COLO829 (cell line): ENCODE results near the gene ANKRD13B.

Experiments
- DNase-seq: peaks from one replicate; pipeline ENCODE4 v3.0.0; 2012; ENCODE audit warnings: low spot score

The ANKRD13B gene

DNA sequence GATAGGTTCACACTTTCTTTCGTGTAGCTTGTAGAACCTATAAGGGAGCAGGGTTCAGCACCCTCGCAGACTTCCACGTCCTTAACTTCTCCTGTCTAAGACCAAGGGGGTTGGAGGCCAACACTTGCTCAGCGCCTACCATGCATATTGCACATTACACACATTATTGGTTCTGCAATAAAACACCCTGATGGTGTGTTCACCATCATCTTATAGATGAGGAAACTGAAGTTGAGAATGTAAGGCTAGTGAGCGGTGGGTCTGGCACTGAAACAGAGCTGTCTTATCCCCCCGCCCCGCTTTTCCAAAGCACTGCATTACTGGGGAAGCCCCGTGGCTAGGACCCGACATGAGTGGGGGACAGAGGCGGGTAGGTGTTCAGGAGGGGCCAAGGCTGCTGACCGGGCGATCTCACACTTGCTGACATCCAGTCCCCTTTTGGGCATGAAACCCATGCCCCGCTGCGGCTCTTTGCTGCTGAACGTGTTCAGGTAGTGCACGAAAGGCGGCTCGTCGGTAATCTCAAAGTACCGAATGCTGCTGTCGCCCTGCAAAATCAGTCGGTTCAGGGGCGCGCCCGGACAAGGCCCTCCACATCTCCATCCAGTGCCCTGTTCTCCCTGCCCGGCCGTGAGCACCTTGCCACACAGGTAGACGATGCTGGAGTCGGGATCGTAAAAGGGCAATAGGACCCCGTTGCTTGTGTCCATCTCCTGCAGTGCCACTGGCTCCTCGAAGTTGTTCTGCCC, 23.5 kb downstream of the ANKRD13B start:
- DNase-seq: no peak

GRCh38 chr17:29617125-29617480, 24.2 kb downstream of the ANKRD13B start:
- peak; percentile 61 for DNase-seq

DNA sequence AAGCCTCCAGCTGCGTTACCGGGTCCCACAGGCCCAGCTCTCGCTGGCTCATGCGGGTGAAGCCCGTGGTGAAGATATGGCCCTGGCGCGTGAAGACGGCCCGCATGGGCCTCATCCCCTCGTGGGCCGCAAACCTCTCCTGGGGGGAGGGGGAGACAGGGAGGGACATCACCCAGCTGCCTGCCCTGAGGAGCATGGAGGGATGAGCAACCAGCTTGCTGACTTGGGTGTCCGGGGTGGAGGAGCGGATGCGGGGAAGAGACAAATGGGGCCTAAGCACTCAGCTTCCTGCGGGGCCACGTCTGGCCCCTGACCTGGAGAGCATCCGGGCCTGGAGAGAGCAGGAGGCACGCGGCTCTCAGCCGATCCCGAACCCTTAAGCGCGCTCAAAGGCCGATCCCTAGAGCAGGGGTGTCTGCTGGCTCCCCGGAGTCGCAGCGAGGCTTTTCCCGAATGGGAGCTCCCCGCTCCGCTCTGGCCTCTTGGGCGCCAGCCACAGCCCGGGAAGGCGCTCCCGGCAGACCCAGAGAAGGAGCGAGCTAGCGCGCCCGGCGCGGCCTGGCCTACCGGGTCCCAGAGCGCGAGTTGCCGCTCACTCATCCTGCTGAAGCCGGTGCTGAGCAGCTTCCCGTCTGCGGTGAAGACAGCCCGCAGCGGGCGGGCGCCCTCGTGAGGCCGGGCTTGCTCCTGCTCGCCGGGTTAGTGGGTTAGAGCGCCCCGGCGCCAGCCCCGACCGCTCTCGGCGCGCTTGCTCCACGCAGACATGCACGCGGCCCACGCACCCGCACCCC, 24.7 kb downstream of the ANKRD13B start:
- DNase-seq: peak; percentile 61

DNA sequence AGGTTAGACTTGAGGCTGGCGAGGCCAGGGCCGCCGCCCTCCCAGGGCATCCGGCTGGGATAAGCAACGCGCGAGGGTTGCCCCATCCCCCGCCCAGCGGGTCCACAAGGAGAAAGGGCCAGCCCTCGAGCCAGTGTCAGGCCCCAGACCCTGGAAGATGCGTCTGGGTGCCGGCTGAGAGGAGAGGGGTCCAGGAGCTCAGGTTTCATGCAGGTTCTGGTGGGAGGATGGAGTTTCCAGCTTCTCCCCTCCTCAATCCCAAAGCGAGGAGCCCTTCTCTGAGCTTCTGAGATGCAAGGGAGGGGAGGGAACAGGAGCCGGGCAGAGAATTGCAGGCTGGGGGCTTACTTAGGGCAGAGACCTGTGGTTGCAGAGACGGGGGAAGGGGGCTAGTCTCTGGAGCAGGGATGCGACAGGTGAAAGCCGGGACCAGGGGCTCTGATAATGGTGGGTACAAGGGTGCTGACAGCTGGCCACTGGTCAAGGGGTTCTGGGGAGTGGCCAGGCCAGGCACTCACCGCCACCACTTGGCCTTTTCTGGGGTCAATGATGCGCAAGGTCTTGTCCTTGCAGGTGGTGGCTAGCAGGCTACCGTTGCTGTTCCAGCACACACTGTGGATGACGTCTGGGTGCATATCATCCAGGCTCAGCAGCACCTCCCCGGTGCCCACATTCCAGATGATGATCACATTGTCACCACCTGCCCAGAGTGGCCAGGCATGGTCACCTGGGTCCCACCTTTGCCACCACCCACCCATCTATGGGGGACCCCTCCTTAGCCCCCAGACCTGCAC, 25.5 kb downstream of the ANKRD13B start:
- DNase-seq: no peak

DNA sequence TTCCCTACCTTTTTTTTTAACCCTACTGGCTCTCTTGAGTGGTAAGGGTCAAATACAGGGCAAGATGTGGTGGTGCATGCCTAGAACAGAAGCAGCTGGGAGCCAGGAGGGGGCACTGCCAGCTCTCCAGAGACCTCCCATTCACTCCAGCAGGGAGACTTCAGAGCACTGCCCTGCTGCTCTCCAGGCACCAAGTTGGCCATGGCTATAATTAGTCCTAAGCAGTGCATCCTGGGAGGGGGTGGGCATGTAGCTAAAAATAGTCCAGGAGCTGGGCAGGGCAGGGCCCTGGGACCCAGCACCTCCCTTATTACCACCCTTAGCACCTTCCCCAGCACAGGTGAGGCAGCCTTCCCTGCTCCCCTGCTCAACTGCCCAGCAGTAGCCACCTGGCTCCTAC, 26.3 kb downstream of the ANKRD13B start:
- peak; percentile 68 for DNase-seq

- no peak for DNase-seq
These were observed 27.3 kb downstream of the ANKRD13B start for GRCh38 chr17:29620271-29620670.

DNA sequence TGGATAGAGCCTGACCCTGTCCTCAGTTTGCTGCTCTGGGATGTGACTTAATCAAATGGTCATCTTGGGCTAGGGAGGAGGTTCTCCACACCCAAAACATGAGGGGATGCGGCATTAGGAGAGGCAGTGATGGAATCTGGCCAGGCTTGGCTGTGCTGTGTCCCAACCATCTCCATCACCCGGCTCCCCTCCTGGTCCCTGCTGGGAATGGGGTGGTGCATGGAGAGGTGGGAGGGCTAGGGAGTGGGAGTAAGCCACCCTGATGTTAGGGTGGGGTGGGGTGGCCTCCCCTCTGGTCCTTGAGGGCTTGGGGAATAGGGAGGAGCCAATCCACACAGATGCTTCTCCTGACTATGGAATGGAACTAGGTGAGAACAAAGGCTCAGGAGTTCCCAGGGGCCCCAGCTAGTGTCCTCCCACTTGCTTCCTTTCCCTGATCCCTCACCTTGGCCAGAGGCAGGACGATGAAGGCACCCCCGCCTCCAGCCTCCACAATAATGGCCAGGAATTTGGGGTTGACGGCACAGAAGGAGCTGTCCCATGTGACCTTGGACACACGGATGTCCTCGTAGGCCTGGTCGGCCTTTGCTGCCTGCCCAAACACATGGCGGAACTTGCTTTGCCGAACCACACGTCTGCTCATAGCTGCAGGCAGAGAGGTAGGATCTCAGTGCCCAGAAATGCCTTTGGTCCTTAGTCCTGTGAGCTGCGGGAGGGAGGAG, 28.0 kb downstream of the ANKRD13B start:
- no peak for DNase-seq

DNA sequence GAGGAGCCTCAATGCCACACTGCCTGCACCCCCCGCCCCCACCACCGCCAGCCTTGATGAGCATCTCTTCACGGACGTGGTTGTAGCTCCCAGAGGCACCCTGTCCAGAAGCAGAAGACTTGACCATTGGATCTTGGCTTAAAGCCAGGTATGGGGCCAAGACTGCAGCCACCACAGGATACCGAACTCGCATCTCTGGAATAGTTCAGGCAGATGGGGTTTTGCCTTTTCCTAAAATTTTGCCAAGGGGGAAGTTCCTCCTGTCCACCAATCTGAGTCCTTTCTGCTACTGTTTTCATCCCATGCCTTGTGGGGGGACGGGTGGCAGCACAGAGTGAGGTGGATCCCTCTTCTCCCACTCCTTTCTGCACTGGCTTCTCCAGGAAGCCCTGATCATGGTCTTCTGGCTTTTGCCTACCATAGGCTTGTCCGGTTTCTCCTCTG, 28.8 kb downstream of the ANKRD13B start:
- DNase-seq: no peak

DNA sequence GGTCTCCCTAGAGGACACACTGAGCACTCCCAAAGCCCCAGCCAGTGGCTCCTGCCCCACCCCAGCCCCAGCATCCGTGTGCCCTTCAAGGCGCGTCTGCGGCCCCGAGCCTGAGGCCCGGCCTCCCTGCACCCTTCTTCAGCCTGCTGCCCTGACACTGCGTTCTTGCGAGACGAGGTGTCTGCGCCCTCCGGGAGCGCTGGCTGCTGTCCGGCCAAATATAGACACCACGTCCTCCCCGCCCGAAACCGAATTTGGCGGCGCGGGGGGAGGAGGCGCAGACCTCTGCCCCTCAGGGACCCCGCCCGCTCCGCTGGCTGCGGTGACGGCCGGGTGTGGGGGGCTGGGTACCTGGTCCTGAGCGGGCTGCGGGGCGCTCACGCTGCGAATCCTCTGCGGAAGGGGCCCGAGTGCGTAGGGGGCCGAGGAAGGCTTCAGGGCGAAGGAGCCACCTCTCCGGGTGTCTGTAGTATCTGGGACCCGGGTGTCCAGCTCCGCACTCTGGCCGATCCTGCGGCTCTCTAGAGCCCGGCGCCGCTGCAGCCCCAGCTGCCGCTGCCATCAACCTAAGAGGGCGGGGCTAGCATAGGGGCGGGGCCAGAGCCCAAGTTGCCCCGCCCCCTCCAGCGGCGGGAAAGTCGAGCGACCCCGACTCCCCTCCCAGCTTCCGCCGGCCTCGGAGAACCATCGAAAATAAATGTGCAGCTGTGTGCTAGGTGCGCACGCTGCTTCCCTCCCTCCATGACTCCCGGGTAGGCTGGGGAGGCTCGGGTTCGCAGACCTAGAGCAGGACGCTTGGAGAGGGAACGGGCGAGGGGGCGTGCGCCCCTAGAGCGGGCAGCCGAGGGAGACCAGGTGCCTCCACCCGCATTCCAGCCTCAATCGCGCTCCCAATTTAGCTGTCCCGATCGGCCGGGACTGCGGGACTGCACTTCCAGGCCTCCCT, 29.7 kb downstream of the ANKRD13B start, which contains the start of gene CORO6:
TSS of gene CORO6 (minus strand) at position 576 of the 946 bp plus-strand sequence. CDS start 1,491 bp downstream, outside the sequence.
- no peak for DNase-seq

DNA sequence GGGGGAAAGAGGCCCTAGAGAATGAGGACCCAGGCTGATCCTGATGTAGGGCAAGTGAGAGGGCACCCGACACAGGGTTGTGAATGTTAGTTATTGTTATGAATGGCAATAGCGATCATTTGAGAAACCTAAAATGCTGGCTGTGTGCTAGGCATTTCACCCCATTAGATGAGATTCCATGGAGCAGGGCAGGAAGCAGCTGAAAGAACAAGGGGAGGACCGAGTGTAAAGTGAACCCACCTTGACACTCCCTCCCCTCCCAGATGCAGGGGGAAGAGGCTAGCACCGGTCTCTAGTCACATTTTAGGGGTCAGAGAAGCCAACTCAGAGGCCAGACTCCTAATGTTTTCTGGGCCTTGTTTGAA, 30.3 kb downstream of the ANKRD13B start:
- no peak for DNase-seq

DNA sequence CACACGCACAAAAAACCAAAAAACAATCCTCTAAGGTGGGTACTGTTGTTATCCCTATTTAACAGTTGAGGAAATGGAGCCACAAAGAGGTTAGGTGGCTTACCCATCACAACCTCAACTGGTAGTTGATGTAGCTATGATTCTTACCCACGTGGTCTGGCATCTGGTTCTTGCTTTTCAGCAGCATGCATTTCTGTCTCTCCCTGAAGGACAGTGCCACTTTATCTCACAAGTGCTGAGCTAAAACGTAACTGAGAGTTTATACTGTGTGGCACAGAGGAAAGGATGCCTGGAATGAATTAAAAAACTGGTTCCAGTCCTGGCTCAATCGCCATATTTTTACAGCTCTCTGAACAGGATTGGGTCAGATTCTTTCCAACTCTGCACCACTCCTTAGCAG, 31.7 kb downstream of the ANKRD13B start:
- no peak for DNase-seq

- DNase-seq: no peak
These were observed 32.3 kb downstream of the ANKRD13B start for GRCh38 chr17:29625037-29625750.

GRCh38 chr17:29627951-29628350, 35.0 kb downstream of the ANKRD13B start:
- DNase-seq: no peak

GRCh38 chr17:29628644-29629043, 35.7 kb downstream of the ANKRD13B start:
- DNase-seq: no peak

- DNase-seq: no peak
These were observed 36.9 kb downstream of the ANKRD13B start for GRCh38 chr17:29629839-29630238.

DNA sequence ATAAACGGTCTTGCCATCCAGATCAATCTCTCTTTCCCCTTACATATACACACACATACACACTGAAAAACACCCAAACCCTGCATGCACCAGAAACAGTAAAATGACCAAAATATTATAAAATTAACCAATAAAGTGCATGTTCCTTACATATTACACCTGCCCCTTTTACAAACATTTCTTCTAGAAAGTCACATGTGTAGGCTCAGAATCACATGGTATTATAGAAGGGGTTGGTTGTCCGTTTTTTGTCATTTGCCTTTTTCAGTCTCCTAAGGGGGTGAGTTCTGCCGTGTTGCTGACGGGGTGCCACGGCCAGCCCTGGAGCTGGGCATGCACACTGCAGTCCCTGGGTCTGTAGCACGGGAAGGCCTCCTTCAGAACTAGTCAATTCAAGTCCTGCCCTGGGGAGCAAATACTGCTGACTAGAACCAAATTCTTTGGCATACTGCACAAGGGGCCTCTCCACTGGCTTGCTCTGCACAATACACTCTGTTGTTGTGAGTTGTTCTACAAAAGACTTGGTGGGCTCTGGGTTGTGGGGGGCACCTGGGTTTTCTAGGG, 37.8 kb downstream of the ANKRD13B start:
- no peak for DNase-seq

- DNase-seq: no peak
These were observed 41.0 kb downstream of the ANKRD13B start for GRCh38 chr17:29633886-29634285.

DNA sequence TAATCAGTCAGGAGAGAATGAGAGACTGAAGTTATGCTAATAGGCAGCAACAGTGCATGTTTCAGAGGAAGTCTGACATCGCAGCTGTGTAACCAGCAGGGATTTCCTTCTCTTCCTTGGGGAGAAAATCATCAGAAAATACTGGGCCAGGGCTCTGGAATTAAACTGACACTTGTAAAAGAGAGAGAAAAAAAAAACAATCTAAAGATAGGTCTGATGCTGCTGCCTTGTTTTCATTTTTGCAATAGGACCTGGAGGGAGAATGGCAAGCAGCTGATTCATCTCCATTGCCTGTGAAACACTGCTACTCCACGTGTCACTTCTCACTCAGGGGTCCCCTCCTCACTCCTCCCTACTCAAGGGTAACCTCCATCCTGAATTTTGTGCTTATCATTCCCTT, 47.5 kb downstream of the ANKRD13B start:
- no peak for DNase-seq

DNA sequence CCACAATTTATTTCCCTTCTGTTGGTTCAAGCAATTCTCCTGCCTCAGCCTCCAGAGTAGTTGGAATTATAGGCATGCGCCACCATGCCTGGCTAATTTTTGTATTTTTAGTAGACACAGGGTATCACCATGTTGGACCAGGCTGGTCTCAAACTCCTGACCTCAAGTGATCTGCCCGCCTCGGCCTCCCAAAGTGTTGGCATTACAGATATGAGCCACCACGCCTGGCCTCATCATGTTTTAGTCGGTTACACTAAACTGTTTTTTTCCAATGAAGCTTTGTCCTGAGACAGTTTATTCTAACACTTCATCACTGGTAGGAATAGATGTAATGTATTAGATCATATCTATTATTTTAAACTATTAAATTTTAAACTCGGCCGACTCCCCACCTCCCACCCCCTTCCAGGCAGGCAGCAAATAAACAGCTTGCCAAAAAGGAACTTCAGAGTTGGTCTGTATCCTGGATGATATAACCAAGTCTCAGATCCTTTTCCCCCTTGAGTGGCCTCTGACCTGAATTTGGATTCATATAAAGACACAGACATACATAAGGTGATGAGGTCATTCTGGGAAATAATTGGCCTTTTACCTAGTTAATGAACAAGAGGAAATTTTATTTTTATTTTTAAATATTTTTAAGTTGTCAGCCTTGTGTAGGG, 48.2 kb downstream of the ANKRD13B start:
- no peak for DNase-seq
